GM18873 (cell line): Measurements from ENCODE around the gene PCDHGA1.

Source experiments
- ATAC-seq: cut with Tn5 transposase; IDR thresholded peaks from one replicate; pipeline ENCODE4 v1.9.1; 2021; ENCODE audit warnings: mild to moderate bottlenecking, moderate library complexity, moderate number of reproducible peaks; ENCODE audit not compliant: unreplicated experiment, low FRiP score

The PCDHGA1 gene

DNA sequence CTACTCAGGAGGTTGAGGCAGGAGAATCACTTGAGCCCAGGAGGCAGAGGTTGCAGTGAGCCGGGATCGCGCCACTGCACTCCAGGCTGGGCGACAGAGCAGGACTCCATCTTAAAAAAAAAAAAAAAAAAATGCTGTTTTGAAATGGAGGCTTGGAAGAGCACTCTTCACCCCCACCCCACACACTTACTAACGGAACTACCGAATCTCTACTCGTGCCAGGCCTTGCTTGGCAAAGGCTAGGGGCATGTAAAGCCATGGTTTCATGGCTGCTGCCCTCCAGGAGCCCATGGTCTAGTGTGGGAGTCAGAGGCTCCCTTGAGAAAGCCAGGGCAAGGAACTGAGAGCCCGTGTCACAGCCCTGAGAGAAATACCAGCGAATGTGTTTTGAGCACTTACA, 179.8 kb downstream of the PCDHGA1 start:
- no peak for ATAC-seq

DNA sequence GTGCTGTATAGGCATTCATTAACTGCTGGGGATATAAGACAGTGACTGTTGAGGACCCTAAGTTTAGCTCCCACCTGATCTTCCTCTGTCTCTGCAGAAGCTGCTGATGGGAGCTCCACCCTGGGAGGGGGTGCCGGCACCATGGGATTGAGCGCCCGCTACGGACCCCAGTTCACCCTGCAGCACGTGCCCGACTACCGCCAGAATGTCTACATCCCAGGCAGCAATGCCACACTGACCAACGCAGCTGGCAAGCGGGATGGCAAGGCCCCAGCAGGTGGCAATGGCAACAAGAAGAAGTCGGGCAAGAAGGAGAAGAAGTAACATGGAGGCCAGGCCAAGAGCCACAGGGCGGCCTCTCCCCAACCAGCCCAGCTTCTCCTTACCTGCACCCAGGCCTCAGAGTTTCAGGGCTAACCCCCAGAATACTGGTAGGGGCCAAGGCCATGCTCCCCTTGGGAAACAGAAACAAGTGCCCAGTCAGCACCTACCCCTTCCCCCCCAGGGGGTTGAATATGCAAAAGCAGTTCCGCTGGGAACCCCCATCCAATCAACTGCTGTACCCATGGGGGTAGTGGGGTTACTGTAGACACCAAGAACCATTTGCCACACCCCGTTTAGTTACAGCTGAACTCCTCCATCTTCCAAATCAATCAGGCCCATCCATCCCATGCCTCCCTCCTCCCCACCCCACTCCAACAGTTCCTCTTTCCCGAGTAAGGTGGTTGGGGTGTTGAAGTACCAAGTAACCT, 180.7 kb downstream of the PCDHGA1 start:
- ATAC-seq, result peak; percentile 57

GRCh38 chr5:141511771-141512325, 181.5 kb downstream of the PCDHGA1 start:
- ATAC-seq, result no peak

DNA sequence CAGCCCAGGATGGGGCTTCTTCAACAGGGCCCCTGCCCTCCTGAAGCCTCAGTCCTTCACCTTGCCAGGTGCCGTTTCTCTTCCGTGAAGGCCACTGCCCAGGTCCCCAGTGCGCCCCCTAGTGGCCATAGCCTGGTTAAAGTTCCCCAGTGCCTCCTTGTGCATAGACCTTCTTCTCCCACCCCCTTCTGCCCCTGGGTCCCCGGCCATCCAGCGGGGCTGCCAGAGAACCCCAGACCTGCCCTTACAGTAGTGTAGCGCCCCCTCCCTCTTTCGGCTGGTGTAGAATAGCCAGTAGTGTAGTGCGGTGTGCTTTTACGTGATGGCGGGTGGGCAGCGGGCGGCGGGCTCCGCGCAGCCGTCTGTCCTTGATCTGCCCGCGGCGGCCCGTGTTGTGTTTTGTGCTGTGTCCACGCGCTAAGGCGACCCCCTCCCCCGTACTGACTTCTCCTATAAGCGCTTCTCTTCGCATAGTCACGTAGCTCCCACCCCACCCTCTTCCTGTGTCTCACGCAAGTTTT, 182.1 kb downstream of the PCDHGA1 start:
- ATAC-seq, result no peak

DNA sequence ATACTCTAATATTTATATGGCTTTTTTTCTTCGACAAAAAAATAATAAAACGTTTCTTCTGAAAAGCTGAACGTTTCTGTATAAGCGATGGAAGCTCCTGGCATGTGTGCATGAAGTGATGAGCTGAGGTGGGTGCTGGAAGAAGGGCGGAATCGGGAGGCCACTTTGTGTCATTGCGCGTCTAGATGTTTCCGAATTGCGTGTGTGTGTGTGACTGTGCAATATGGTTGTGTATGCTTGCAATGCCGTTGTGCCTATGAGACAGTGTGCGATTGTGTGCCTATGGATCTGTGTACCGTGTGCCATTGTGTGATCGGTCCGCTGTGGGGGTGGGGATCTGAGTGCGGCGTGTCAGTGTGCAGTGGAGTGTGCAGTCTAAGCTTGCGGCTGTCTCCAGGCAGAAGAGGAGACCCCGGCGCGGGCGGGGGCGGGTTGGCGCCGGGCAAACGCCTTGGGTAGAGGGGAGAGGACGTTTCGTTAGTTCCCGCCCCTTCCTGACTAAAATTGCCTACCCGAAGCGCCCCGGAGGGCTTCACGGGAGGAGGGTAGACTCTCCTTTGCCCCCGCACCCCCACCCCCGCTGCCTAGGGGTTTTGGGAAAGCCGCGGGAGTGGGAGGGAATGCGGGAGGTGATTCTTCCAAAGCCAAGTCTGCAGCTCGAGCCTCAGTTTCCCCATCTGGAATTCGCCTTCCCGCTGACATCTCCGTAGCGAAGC, 182.8 kb downstream of the PCDHGA1 start:
- ATAC-seq, result no peak

DNA sequence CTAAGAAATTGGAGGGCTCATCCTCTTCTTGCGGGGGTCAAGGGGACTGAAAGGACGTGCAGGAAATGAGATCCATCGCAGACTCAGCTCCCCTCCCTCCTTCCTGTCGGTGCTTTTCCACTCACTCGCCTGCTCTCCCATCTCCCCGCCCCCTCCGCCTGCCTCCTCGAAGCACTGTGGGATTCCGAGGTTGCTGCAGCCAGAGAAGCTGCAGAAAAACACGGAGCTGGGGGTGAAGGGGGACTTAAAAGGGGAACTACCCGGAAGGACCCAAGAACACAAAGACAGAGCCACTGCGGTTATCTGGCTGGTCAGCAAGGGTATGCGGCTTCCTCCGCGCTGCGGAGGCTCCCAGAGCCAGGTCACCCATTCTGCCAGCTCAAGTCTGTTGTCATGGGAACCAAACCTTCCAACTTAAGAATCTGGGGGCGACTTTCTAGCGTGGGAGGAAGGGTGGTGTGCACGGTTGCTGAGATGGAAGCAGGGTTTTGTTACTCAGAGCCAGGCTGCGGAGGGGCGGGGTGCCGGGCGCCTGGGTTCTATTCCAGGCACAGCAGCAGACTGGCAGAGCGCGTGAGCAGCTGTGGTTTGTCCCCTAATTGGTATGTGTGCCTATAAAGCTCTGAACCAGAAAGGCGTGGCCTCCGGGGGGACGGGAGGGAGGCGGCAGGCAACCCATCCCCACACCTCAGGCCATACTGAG, 183.5 kb downstream of the PCDHGA1 start:
- no peak for ATAC-seq

DNA sequence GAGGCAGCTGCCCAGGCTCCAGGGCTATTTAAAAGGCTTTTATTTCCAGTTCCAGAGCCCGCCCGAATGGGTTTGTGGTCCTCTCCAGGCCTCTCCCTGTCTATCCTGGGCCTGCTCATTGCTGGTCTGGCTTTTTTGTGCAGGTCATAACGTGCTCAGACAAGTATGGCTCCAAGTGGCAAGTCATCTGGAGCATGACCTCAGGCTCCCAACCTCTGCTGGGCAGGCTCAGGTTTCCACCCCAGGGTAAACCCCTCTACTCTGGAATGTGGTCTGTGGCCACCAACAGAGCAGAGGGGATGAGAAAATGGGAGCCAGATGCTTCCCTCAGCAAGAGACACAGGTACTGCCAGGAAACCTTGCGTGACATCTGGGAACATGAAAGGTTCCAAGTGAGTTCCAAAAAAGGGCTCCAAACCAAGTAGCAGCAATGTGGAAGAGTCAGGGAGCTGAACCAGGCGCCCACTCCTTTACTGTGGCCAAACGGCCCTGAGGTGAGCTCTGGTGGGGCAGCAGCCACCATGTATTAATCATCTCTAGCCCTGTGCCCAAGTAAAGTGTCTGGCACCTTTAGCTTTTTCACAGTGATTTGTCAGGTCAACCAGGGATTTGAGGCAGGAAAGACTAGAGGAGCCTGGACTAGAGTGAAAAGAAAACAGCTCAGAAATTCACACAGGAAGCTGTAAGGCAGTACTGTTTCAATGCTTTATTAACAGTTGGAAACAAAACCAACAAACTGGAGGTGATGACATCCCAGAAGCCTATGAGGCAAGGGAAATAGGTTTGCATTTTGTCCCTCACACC, 184.2 kb downstream of the PCDHGA1 start:
- no peak for ATAC-seq

DNA sequence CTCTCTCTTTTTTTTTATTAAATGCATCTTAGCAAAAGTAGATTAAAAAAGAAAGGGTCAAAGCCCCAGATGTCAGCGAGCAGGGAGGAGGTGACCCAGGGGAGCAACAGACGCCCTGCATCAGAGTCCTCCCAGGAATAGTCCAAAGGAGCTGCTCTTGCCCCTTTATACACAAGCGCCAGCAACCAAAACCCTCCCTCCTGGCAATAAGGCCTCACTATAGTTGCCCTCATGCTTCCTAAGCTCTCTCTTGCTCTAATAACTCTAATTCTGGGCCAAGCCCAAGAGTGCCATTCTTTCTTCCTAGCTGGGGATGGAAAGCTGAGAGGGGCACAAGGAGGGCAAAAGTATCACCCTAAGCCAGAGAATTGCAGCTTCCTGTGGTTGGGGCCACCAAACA, 184.8 kb downstream of the PCDHGA1 start:
- ATAC-seq, result no peak

DNA sequence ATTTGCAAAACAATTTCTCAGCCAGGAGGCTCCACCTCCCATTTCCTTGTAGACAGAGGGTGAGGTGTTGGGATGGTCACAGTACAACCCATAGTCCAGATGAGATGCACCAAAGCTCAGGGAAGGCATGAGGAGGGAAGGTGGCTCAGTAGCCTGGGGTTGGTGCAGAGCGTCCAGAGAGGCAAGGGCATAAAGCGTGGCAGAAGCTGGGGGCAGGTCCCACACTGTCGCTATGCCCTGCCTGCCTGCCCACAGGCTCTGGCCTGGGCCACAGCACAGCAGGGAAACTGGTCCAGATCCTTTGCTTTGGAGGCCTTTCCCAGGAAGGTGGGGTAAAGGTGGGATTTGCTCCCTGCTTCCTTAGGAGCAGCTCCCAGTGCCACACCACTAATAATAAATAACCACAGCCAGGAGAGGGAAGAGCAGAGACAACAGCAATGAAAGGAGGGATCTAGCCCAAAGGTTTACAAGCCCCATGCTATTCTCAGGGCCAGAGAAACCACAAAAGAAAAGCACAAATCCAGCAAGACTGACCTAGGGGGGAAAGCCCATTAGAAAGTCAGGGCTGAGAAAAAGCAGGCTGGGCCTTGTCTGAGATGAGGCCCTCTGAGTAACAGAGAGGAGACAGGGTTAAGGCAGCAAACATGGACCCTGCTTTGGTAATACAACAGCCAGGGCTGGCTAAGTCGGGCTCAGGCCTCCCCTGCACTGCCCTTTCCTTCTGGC, 185.8 kb downstream of the PCDHGA1 start:
- ATAC-seq, result no peak

- ATAC-seq, result no peak
Measured at GRCh38 chr5:141516672-141517025, 186.3 kb downstream of the PCDHGA1 start.

- no peak for ATAC-seq
Measured at GRCh38 chr5:141517312-141517711, 187.0 kb downstream of the PCDHGA1 start.

DNA sequence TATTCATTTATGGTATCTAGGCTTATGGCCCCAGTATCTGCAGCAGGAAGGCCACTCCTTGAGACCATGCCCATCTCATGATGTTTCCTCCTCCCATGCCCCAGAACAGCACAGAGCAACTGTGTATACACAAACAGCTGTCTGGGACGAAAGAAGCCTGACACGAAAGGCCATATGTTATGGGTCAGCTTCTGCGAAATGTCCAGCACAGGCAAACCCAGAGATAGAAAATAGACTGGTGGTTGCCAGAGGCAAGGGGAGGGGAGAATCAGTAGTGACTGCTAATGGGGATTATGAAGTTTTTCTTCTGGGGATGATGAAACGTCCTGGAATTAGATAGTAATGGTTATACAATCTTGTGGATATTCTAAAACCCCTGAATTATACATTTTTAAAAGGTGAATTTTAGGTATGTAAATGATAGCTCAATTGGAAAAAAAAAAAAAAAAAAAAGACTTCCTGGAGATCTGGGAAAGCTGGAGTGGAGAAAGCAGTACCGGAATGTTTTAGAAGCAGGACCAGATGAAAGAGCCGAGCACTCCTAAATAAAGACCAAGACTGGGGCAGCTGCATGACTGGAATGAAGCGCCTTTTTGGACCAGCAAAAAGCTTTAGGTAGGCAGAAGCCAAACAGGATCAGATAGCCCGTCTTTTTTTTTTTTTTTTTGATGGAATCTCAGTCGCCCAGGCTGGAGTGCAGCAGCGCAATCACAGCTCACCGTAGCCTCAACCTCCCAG, 187.7 kb downstream of the PCDHGA1 start:
- no peak for ATAC-seq

DNA sequence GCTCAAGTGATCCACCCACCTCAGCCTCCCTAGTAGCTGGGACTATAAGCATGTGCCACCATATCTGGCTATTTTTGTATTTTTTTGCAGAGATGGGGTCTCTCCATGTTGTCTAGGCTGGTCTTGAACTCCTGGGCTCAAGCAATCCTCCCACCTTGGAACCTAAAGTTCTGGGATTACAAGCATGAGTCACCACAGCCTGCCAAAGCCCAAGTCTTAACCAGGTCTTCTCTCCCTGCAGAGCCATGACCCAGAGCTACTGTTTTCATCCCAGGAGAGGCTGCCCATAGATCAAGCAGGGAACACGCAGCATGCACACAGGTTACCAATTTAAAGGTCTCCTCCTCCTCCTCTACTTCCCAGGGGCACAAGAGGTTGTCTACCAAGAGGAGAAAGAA, 188.3 kb downstream of the PCDHGA1 start:
- ATAC-seq, result no peak

DNA sequence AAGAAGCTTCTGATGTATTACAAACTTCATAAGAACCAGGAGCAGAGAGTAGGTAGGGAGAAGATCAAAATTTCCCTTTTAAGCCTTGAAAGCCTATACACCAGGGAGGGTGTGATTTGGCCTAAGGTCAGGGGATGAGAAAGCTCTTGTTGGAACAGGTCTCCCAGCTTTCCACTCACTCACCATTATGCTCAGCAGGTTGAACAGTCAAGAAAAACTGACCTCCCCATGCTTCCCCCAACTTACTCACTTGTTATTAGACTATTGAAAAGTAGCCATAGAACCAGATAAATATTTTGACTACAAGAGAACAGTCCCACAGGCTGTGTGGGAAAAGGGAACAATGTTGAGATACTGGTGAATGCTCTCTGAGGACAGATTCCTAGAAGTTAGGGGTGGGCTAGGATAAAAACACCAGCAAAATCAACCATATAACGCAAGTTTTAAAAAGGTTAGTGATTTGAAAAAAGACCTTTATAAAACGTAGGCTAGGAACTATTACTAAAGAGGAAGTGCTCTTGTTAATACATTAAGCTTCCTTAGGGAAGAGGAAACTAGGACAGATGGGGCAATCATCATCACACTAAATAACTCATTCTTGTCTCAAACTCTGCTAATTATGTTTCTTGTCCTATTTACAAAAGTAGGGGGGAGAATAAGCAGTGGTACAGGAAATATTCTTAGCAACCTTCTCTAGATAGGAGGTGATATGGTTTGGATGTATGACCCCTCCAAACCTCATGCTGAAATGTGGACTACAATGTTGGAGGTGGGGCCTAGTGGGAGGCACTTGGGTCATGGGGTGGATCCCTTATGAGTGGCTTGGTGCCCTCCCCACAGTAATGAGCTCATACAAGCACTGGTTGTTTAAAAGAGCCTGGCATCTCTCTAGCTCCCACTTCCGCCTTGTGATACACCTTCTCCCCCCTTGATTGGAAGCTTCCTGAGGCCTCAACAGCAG, 189.6 kb downstream of the PCDHGA1 start:
- ATAC-seq, result no peak

GRCh38 chr5:141521244-141521781, 191.0 kb downstream of the PCDHGA1 start:
- no peak for ATAC-seq

GRCh38 chr5:141522301-141522700, 192.0 kb downstream of the PCDHGA1 start:
- no peak for ATAC-seq

DNA sequence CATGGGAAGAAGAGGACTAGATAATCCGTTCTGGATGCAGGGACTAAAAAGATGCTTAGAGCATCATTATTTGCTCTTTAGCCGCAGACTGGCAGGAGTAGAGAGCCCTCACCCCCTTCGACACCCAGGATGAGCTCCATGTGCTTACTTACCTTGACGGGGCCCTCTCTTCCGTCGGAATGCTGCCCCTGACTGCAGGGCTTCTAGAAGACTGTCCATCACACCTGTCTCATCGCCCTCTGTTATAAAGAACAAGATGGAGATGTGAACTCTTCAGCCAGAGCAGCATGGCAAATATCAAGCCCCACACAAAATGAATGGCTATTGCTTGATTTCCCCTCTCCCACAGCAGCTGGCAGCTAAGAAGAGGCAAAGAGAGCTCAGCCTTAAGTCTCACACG, 193.7 kb downstream of the PCDHGA1 start:
- no peak for ATAC-seq
